Neural cell (in vitro differentiated cells): ENCODE measurements around the gene DNM1. TPM values are rescaled to one million over a fixed set of nuclear protein-coding genes. Genes with fewer than 3 reads are reported as not detected.

Experiments used
- H2AFZ ChIP-seq: fragments of 200-600, 300-800 bp; sonication (generic), shearing (Covaris generic); 2 replicates; pipeline ENCODE4 v1.6.0; 2014; ENCODE audit warnings: low read depth, mild to moderate bottlenecking, antibody characterized with exemption, low read length, moderate library complexity
- H3F3A ChIP-seq: fragments of 200-600 bp; shearing (Covaris generic); 2 replicates; pipeline ENCODE4 v1.6.1; 2016; ENCODE audit warnings: mild to moderate bottlenecking, moderate library complexity, mixed read lengths, antibody characterized with exemption, low read length; ENCODE audit not compliant: insufficient read depth, poor library complexity, severe bottlenecking
- H3K27ac ChIP-seq: fragments of 200-600, 300-800 bp; sonication (generic), shearing (Covaris generic); 2 replicates; pipeline ENCODE4 v1.5.1; 2014; ENCODE audit warnings: mild to moderate bottlenecking, low read length, moderate library complexity
- H3K27me3 ChIP-seq: fragments of 300-800, 200-600 bp; sonication (generic), shearing (Covaris generic); 2 replicates; pipeline ENCODE4 v1.6.0; 2014; ENCODE audit warnings: mild to moderate bottlenecking, low read depth, low read length, moderate library complexity; ENCODE audit not compliant: insufficient read depth
- H3K36me3 ChIP-seq: fragments of 300-800, 200-600 bp; sonication (generic), shearing (Covaris generic); 2 replicates; pipeline ENCODE4 v1.5.1; 2014; ENCODE audit warnings: mild to moderate bottlenecking, antibody characterized with exemption, low read length, moderate library complexity; ENCODE audit not compliant: insufficient read depth
- H3K4me2 ChIP-seq: fragments of 300-800, 200-600 bp; sonication (generic), shearing (Covaris generic); 2 replicates; pipeline ENCODE4 v1.6.0; 2014; ENCODE audit warnings: mild to moderate bottlenecking, low read length
- H3K4me3 ChIP-seq: fragments of 300-800, 200-600 bp; sonication (generic), shearing (Covaris generic); 2 replicates; pipeline ENCODE4 v1.5.1; 2014; ENCODE audit warnings: mild to moderate bottlenecking, low read length, moderate library complexity
- H3K79me2 ChIP-seq: fragments of 200-600 bp; shearing (Covaris generic); replicated peaks from 2 replicates; pipeline ENCODE4 v1.6.0; 2014; ENCODE audit warnings: mild to moderate bottlenecking, low read length, moderate library complexity; ENCODE audit not compliant: insufficient read depth
- H3K9ac ChIP-seq: fragments of 300-800, 200-600 bp; sonication (generic), shearing (Covaris generic); 2 replicates; pipeline ENCODE4 v1.6.1; 2016; ENCODE audit warnings: mild to moderate bottlenecking, low read length, mixed read lengths
- H3K9me2 ChIP-seq: fragments of 200-600 bp; shearing (Covaris generic); 2 replicates; pipeline ENCODE4 v1.6.1; 2016; ENCODE audit warnings: mild to moderate bottlenecking, low read length, mixed read lengths; ENCODE audit not compliant: insufficient read depth
- H3K9me3 ChIP-seq: fragments of 200-600, 300-800 bp; sonication (generic), shearing (Covaris generic); 2 replicates; pipeline ENCODE4 v1.6.1; 2016; ENCODE audit warnings: mild to moderate bottlenecking, mixed run types, low read length, moderate library complexity, mixed read lengths
- H4K20me1 ChIP-seq: fragments of 200-600 bp; shearing (Covaris generic); 2 replicates; pipeline ENCODE4 v1.6.1; 2016; ENCODE audit warnings: mild to moderate bottlenecking, mixed run types; ENCODE audit not compliant: insufficient read depth
- CTCF ChIP-seq: fragments of 450-650 bp; IDR thresholded peaks from 2 replicates; pipeline ENCODE4 v1.5.1; 2014; ENCODE audit warnings: antibody characterized with exemption, mild to moderate bottlenecking, moderate library complexity; ENCODE audit not compliant: poor library complexity, severe bottlenecking
- EP300 ChIP-seq: fragments of 450-650 bp; conservative IDR thresholded peaks from 2 replicates; pipeline ENCODE4 v1.6.1; 2014; ENCODE audit warnings: antibody characterized with exemption, mild to moderate bottlenecking, moderate library complexity; ENCODE audit not compliant: poor library complexity, severe bottlenecking
- EZH2 ChIP-seq: fragments of 200-600, 300-800 bp; shearing (Covaris generic), sonication (generic); IDR thresholded peaks from 2 replicates; pipeline ENCODE4 v1.6.1; 2014; ENCODE audit warnings: antibody characterized with exemption, low read length, borderline replicate concordance, mild to moderate bottlenecking; ENCODE audit not compliant: insufficient read depth, poor library complexity, severe bottlenecking
- MXI1 ChIP-seq: fragments of 450-650 bp; conservative IDR thresholded peaks from 2 replicates; pipeline ENCODE4 v1.6.1; 2014; ENCODE audit warnings: antibody characterized with exemption, mild to moderate bottlenecking; ENCODE audit not compliant: poor library complexity, severe bottlenecking
- POLR2AphosphoS5 ChIP-seq: IDR thresholded peaks from 2 replicates; pipeline ENCODE4 v1.6.1; 2012
- RAD21 ChIP-seq: fragments of 450-650 bp; conservative IDR thresholded peaks from 2 replicates; pipeline ENCODE4 v1.6.1; 2014; ENCODE audit warnings: antibody characterized with exemption, mild to moderate bottlenecking, moderate library complexity
- REST ChIP-seq: IDR thresholded peaks from 2 replicates; pipeline ENCODE4 v1.6.1; 2012; ENCODE audit warnings: borderline replicate concordance
- SMC3 ChIP-seq: fragments of 450-650 bp; conservative IDR thresholded peaks from 2 replicates; pipeline ENCODE4 v1.6.1; 2014; ENCODE audit warnings: antibody characterized with exemption, mild to moderate bottlenecking, moderate library complexity; ENCODE audit not compliant: poor library complexity
- TAF1 ChIP-seq: IDR thresholded peaks from 2 replicates; pipeline ENCODE4 v1.6.1; 2012; ENCODE audit warnings: low read depth
- polyA plus RNA-seq: library from polyadenylated mRNA; depleted of rRNA; stranded (reverse); fragments of >200 nt; gene quantifications from 2 replicates; pipeline ENCODE4 v1.2.3, GENCODE V29; 2014

The DNM1 gene
- polyA plus RNA-seq, 1 donor from 2014 or later = 104 TPM

GRCh38 chr9:128155736-128156500 is 47.3 kb upstream of the DNM1 start:
- Histone ChIP-seq H3K79me2 (no peaks in the 10 kb centered on the region), H3K9ac (no peak overlapping the region), H3K36me3 (no peaks in the 10 kb centered on the region), H3K4me2 (no peak overlapping the region), H3K27me3 (no peaks in the 10 kb centered on the region), H3K4me3 (no peak overlapping the region), H2AFZ (no peak overlapping the region), H4K20me1 (no peaks in the 10 kb centered on the region), H3K9me2 (no peaks in the 10 kb centered on the region), H3K27ac (no peak overlapping the region), H3K9me3 (no peaks in the 10 kb centered on the region), H3F3A (no peaks in the 10 kb centered on the region)
- TF ChIP-seq POLR2AphosphoS5 (no peak), CTCF (no peak), EZH2 (no peak), SMC3 (no peak), TAF1 (no peak), MXI1 (no peak), EP300 (no peak), RAD21 (no peak), REST (no peak)

GRCh38 chr9:128159522-128159783 is 43.7 kb upstream of the DNM1 start:
- Histone ChIP-seq H3K9me2 (no peaks in the 10 kb centered on the region), H3K9ac (peak overlapping the region; percentile 39), H3K9me3 (no peaks in the 10 kb centered on the region), H3K27me3 (no peaks in the 10 kb centered on the region), H3K27ac (peak overlapping the region; percentile 39), H3K4me2 (no peak overlapping the region), H3K36me3 (peaks cover 3% of the 10 kb centered on the region), H2AFZ (no peak overlapping the region), H3K79me2 (no peaks in the 10 kb centered on the region), H3F3A (no peaks in the 10 kb centered on the region), H3K4me3 (peak overlapping the region; percentile 75), H4K20me1 (no peaks in the 10 kb centered on the region)
- TF ChIP-seq SMC3 (no peak), TAF1 (no peak), REST (no peak), MXI1 (no peak), EP300 (no peak), CTCF (no peak)
